Activated T-helper 2 cell treated with anti-CD3 and anti-CD28 coated beads, Interferon-gamma antibody, Interleukin-2, Interleukin-4, amounts not matched to agents 10 μg/mL and 5 μg/mL and 100 μg/mL, durations not matched to agents 14 hours and 24 hours and 36 hours (primary cell): Measurements from ENCODE around the gene SRGAP3. TPM values are rescaled to one million over a fixed set of nuclear protein-coding genes. Genes with fewer than 3 reads are reported as not detected.

Source experiments
- total RNA-seq: library from RNA; stranded (reverse); gene quantifications from 2 replicates; pipeline ENCODE4 v1.2.3, GENCODE V29; 2022

The SRGAP3 gene
- total RNA-seq, 1 donor from 2014 or later, result 0.71 TPM

Other genes with a start within 250 kb of the SRGAP3 start
- gene THUMPD3, start 113.4 kb upstream of the SRGAP3 start, total RNA-seq, result 56.5 and 57.7 TPM in 2 replicates
- 146 and 148 TPM in 2 replicates for gene SETD5, start 148.0 kb upstream of the SRGAP3 start, total RNA-seq